ENCODE results near the gene CRHBP.

GRCh38 chr5:76956033-76956432 is 3.2 kb downstream of the CRHBP start:
- TF ChIP-seq CTCF (IDR thresholded peaks at IDR 0.05) (no peak), EZH2 (IDR thresholded peaks at IDR 0.05) (no peak)
